ENCODE results near the gene NYAP2.

Gene NYAP2

DNA sequence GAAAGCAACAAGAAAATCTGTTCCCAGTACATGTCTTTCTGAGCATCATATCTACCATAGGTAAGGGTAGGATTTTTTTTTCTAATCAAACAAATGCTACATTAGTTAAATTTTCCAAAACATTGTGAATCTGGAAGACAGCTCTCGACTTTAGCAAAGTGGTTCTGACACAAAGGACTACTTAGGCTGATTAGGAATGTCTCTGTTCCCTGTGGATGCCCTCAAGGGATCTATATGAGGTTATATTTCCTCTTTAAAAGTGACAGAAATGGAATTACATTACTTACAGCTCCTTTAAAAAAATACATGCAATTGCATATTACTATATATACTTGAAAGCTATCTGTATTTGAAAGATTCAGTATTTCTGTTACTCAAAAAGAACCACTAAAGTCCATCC is 15.4 kb downstream of the NYAP2 start:
- Mint-ChIP-seq H3K27me3 (peaks cover 23% of the 10 kb centered on the region), H3K36me3 (ENCODE audit: low read depth) (no peaks in the 10 kb centered on the region), H3K9me3 (no peaks in the 10 kb centered on the region), H3K27ac (no peak overlapping the region), H3K4me1 (ENCODE audit: low read depth) (no peaks in the 10 kb centered on the region), H3K4me3 (no peak overlapping the region)

- Mint-ChIP-seq H3K4me1 (ENCODE audit: low read depth) (no peaks in the 10 kb centered on the region), H3K36me3 (ENCODE audit: low read depth) (no peaks in the 10 kb centered on the region), H3K27ac (no peak overlapping the region), H3K4me3 (no peak overlapping the region), H3K27me3 (peaks cover 23% of the 10 kb centered on the region), H3K9me3 (no peaks in the 10 kb centered on the region)
These were observed 15.8 kb downstream of the NYAP2 start for GRCh38 chr2:225415341-225415740.

- Mint-ChIP-seq H3K36me3 (ENCODE audit: low read depth) (no peaks in the 10 kb centered on the region), H3K27me3 (peaks cover 23% of the 10 kb centered on the region), H3K4me1 (ENCODE audit: low read depth) (no peaks in the 10 kb centered on the region), H3K4me3 (no peak overlapping the region), H3K9me3 (no peaks in the 10 kb centered on the region), H3K27ac (no peak overlapping the region)
These were observed 16.3 kb downstream of the NYAP2 start for GRCh38 chr2:225415792-225416191.

DNA sequence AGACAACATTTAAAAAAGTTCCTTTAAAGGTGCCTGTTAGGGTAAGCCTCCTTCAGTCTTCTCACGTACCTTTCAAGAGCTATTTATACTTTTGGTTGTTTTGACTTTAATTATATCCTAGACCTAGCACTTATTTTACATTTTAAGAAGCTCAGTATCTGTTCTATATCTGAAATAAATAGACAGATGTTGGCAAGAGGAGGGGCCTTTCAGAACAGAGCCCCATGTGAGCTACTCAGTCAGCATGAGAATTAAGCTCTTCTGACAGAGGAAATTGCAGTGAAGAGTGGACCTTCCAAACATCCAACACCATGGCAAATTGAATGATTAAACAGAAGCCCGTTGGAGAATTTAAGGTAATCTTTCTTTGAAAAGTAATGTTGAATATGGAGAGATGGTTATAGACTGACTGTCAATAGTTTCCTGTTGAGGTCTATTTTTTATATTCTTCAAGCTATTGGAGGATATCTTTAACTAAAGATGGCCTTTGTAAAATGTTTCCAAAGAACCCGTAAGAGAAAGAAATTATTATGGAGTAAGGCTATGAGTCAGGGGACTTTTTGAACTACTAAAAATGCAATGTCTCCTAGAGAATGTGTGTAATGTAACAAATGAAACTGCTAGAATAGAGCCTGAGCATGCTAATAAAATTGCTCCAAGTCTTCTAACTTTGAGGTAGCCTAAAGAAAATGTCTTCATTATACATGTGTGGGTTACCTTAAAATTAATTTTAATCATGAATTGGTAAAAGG is 17.3 kb downstream of the NYAP2 start:
- no peaks in the 10 kb centered on the region for H3K9me3 Mint-ChIP-seq
- no peak overlapping the region for H3K27ac Mint-ChIP-seq

GRCh38 chr2:225419033-225419432 is 19.5 kb downstream of the NYAP2 start:
- Mint-ChIP-seq H3K27ac (no peak overlapping the region), H3K36me3 (ENCODE audit: low read depth) (no peaks in the 10 kb centered on the region), H3K4me3 (no peak overlapping the region), H3K27me3 (peaks cover 13% of the 10 kb centered on the region), H3K9me3 (no peaks in the 10 kb centered on the region), H3K4me1 (ENCODE audit: low read depth) (no peaks in the 10 kb centered on the region)

More for the DNA sequence above, 17.3 kb downstream of the NYAP2 start:
- Mint-ChIP-seq H3K4me1 (ENCODE audit: low read depth) (no peaks in the 10 kb centered on the region), H3K27me3 (peaks cover 14% of the 10 kb centered on the region), H3K36me3 (ENCODE audit: low read depth) (no peaks in the 10 kb centered on the region), H3K4me3 (no peak overlapping the region)

GRCh38 chr2:225422145-225422544 is 22.6 kb downstream of the NYAP2 start:
- Mint-ChIP-seq H3K9me3 (no peaks in the 10 kb centered on the region), H3K36me3 (ENCODE audit: low read depth) (no peaks in the 10 kb centered on the region), H3K27ac (no peak overlapping the region), H3K4me1 (ENCODE audit: low read depth) (no peaks in the 10 kb centered on the region), H3K4me3 (no peak overlapping the region), H3K27me3 (peaks cover 13% of the 10 kb centered on the region)

DNA sequence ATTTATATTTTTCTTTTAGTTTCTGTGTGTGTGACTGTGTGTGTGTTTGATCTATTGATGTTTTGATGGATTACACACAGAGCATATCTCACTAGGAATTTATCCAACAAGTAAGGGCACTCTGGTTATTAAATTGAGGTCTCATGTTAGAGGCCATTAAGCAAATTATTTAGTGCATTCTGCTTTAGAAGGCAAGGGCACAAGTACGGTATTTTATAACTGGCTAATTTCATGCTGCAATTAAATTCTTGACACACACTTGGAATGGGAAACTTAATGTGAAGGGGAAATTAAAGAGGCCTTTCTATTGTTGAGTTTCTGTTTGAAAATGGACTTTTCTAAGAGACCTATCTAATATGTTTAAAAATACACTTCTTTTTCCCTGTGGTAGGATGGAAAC is 25.8 kb downstream of the NYAP2 start:
- Mint-ChIP-seq H3K36me3 (ENCODE audit: low read depth) (no peaks in the 10 kb centered on the region), H3K27me3 (peaks cover 9% of the 10 kb centered on the region), H3K9me3 (no peaks in the 10 kb centered on the region), H3K4me1 (ENCODE audit: low read depth) (no peaks in the 10 kb centered on the region), H3K27ac (no peak overlapping the region), H3K4me3 (no peak overlapping the region)

GRCh38 chr2:225428360-225428759 is 28.9 kb downstream of the NYAP2 start:
- H3K27me3 Mint-ChIP-seq: peaks cover 5% of the 10 kb centered on the region
- H3K36me3 Mint-ChIP-seq (ENCODE audit: low read depth): no peaks in the 10 kb centered on the region
- no peak overlapping the region for H3K4me3 Mint-ChIP-seq
- no peaks in the 10 kb centered on the region for H3K4me1 Mint-ChIP-seq (ENCODE audit: low read depth)
- no peak overlapping the region for H3K27ac Mint-ChIP-seq
- no peaks in the 10 kb centered on the region for H3K9me3 Mint-ChIP-seq

DNA sequence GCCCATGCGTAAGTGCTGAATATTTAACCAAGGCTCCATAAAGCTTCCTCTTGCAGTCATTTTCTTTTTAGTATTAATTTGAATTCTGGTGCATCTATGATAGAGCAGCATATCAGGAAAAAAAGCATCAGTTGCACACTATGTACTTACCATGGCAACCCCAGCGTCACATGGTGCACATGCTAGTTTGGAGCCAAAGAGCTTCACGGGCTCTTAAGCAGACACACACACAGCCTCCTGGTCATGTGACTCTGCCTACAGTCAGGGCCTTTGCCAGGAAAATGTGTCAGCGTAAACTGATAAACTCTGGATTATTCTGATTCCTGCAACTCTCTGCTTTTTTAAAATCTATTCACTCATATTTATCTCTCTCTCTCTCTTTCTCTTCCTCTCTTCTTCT is 30.2 kb downstream of the NYAP2 start:
- no peak overlapping the region for H3K4me3 Mint-ChIP-seq
- H3K36me3 Mint-ChIP-seq (ENCODE audit: low read depth): no peaks in the 10 kb centered on the region
- H3K9me3 Mint-ChIP-seq: no peaks in the 10 kb centered on the region
- H3K27me3 Mint-ChIP-seq: peaks cover 5% of the 10 kb centered on the region
- no peak overlapping the region for H3K27ac Mint-ChIP-seq
- H3K4me1 Mint-ChIP-seq (ENCODE audit: low read depth): no peaks in the 10 kb centered on the region

DNA sequence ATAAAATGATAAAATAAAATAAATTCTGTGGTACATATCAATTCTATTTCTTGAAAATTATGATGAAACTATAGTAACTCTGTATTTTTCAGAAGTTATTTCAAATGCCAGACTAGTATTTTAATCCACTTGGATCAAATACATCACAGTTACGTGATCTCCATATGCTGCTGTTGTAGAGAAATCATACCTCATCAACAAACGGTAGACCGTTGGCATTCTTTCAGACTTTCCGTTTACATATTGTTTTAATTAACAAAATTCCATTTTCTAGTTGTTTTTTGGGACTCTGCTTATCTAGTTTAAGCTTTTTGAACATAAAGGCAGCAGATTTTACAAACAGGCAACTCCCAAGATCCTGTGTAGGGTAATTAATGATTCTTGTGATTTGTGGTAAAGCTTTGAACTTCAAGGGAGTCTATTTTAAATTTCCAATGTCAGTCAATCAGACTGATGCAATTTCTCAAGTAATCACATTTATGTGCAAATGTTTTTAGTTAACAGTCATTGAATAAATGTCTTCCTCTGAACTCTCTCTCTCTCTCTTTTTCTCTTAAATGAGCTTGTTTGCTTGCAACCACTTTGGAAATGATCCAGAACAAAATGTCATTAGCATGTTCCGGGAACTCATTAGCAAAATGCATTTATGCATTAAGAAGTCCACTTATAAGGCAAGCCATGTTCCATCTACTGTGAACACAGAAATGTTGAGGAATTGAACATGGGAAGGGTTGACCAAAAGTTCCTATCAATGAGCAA is 31.8 kb downstream of the NYAP2 start:
- H3K4me3 Mint-ChIP-seq: no peak overlapping the region
- H3K4me1 Mint-ChIP-seq (ENCODE audit: low read depth): no peaks in the 10 kb centered on the region
- H3K27me3 Mint-ChIP-seq: peaks cover 5% of the 10 kb centered on the region
- H3K9me3 Mint-ChIP-seq: no peaks in the 10 kb centered on the region
- H3K36me3 Mint-ChIP-seq (ENCODE audit: low read depth): no peaks in the 10 kb centered on the region
- no peak overlapping the region for H3K27ac Mint-ChIP-seq

DNA sequence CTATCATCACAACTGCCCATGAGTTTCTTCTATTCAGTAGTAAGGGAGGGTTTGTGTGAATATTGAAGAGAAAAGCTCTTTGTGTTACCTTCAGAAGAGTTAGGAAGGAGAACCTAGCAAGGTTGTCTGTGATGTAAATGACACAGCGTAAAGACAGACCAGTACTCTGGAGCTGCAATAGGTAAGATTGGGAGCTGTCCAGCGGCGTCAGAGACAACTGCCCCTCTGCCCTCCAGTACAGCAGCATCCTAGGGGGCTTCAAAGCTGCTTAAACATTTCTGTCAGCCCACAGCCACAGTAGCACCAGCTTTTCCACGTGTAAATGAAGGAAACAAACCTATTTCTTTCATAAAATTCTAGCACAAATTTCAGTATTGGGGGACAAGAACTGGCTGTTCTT is 34.5 kb downstream of the NYAP2 start:
- H3K4me3 Mint-ChIP-seq: no peak overlapping the region
- H3K27ac Mint-ChIP-seq: no peak overlapping the region
- no peaks in the 10 kb centered on the region for H3K9me3 Mint-ChIP-seq
- H3K4me1 Mint-ChIP-seq (ENCODE audit: low read depth): no peaks in the 10 kb centered on the region
- H3K27me3 Mint-ChIP-seq: peaks cover 12% of the 10 kb centered on the region
- H3K36me3 Mint-ChIP-seq (ENCODE audit: low read depth): no peaks in the 10 kb centered on the region

DNA sequence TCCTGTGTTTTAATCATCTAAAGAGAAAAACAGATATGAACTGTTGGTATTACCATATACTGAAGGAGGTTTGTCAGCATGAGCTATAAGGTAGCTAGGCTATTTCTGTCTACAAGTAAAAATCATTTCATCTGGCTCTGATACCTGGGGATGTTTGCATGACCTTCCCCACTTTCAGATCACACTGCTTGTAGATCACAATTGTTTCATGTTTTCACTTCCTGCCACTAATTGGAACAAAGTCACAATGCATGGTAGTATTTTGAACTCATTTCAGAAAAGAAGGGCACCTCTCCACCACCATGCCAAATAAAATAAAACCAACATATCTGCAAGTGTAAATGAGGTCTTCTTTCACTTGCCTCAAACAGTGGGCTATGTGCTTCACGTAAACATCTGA is 37.8 kb downstream of the NYAP2 start:
- peaks cover 13% of the 10 kb centered on the region for H3K27me3 Mint-ChIP-seq
- no peak overlapping the region for H3K27ac Mint-ChIP-seq
- no peak overlapping the region for H3K4me3 Mint-ChIP-seq
- H3K9me3 Mint-ChIP-seq: no peaks in the 10 kb centered on the region
- H3K4me1 Mint-ChIP-seq (ENCODE audit: low read depth): no peaks in the 10 kb centered on the region
- no peaks in the 10 kb centered on the region for H3K36me3 Mint-ChIP-seq (ENCODE audit: low read depth)

- Mint-ChIP-seq H3K4me3 (no peak overlapping the region), H3K4me1 (ENCODE audit: low read depth) (no peaks in the 10 kb centered on the region), H3K27me3 (peaks cover 13% of the 10 kb centered on the region), H3K36me3 (ENCODE audit: low read depth) (no peaks in the 10 kb centered on the region), H3K9me3 (no peaks in the 10 kb centered on the region), H3K27ac (no peak overlapping the region)
These were observed 38.7 kb downstream of the NYAP2 start for GRCh38 chr2:225438248-225438647.

DNA sequence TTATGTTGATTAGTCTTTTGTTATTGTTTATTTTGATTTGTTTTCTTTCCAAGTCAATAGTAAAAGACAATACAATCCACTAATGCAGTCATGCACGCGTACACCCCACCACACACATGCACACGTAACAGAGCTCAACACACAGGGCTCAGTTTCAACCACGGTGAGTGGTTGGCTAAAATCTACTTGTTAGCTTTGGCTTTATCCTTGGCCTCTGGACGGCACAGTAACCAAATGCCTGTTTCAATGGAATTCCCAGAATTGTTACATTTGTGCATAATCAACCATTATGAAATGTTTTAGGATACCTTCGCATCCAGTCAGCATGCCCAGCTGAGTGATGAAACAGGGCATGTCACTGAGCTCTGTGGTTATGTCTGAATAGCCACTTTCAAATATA is 53.2 kb downstream of the NYAP2 start:
- H3K4me1 Mint-ChIP-seq (ENCODE audit: low read depth): no peaks in the 10 kb centered on the region
- no peaks in the 10 kb centered on the region for H3K9me3 Mint-ChIP-seq
- H3K4me3 Mint-ChIP-seq: no peak overlapping the region
- H3K27me3 Mint-ChIP-seq: peaks cover 10% of the 10 kb centered on the region
- no peaks in the 10 kb centered on the region for H3K36me3 Mint-ChIP-seq (ENCODE audit: low read depth)
- H3K27ac Mint-ChIP-seq: no peak overlapping the region

- H3K4me3 Mint-ChIP-seq: no peak overlapping the region
- H3K36me3 Mint-ChIP-seq (ENCODE audit: low read depth): no peaks in the 10 kb centered on the region
- H3K27ac Mint-ChIP-seq: no peak overlapping the region
- peaks cover 10% of the 10 kb centered on the region for H3K27me3 Mint-ChIP-seq
- H3K4me1 Mint-ChIP-seq (ENCODE audit: low read depth): no peaks in the 10 kb centered on the region
- H3K9me3 Mint-ChIP-seq: no peaks in the 10 kb centered on the region
These were observed 54.9 kb downstream of the NYAP2 start for GRCh38 chr2:225454412-225454811.

All from stimulated activated naive CD8-positive, alpha-beta T cell treated with anti-CD3 and anti-CD28 coated beads, Interleukin-15, Interleukin-2, amounts not matched to agents 100 ng/mL and 50 ng/mL, for 24 hours (primary cell).